SK-N-MC (cell line): Measurements from ENCODE around the gene LANCL2.
"Not testable (repeated sequence)": the region's sequence is repeated elsewhere in the genome, so short reads cannot be mapped to it uniquely, and the experiment has no call there.

Source experiments
- DNase-seq: peaks from one replicate; pipeline ENCODE4 v3.0.0-alpha.2; 2011; ENCODE audit warnings: low read depth, low spot score
- H3K27ac ChIP-seq: fragments of 200-600 bp; sonication (generic); 2 replicates; pipeline ENCODE4 v1.5.1; 2016; ENCODE audit warnings: mixed run types
- H3K36me3 ChIP-seq: fragments of 200-600 bp; sonication (generic); 2 replicates; pipeline ENCODE4 v1.6.1; 2017; ENCODE audit warnings: antibody characterized with exemption, low read length, mixed read lengths; ENCODE audit not compliant: insufficient read depth
- H3K4me3 ChIP-seq: fragments of 200-600 bp; sonication (generic); 2 replicates; pipeline ENCODE4 v1.5.1; 2016
- H3K9ac ChIP-seq: fragments of 200-600 bp; sonication (generic); 2 replicates; pipeline ENCODE4 v1.8.0; 2017; ENCODE audit warnings: mixed run types, mixed read lengths; ENCODE audit not compliant: insufficient read length
- H3K9me3 ChIP-seq: fragments of 200-600 bp; sonication (generic); 2 replicates; pipeline ENCODE4 v1.6.1; 2017; ENCODE audit warnings: low read depth, mild to moderate bottlenecking, antibody characterized with exemption, low read length, moderate library complexity, mixed read lengths
- EZH2 ChIP-seq: fragments of 200-600 bp; sonication (generic); IDR thresholded peaks from one replicate; pipeline ENCODE4 v1.6.1; 2017; ENCODE audit warnings: antibody characterized with exemption
- FOXP2 ChIP-seq: optimal IDR thresholded peaks from 2 replicates; pipeline ENCODE3; 2011; ENCODE audit warnings: mild to moderate bottlenecking, moderate library complexity; ENCODE audit not compliant: insufficient read depth; ENCODE audit errors: extremely low read length, control extremely low read depth
- POLR2AphosphoS5 ChIP-seq: IDR thresholded peaks from 2 replicates; pipeline ENCODE4 v1.6.1; 2012; ENCODE audit warnings: mild to moderate bottlenecking, low read depth, low read length, borderline replicate concordance

Gene LANCL2

DNA sequence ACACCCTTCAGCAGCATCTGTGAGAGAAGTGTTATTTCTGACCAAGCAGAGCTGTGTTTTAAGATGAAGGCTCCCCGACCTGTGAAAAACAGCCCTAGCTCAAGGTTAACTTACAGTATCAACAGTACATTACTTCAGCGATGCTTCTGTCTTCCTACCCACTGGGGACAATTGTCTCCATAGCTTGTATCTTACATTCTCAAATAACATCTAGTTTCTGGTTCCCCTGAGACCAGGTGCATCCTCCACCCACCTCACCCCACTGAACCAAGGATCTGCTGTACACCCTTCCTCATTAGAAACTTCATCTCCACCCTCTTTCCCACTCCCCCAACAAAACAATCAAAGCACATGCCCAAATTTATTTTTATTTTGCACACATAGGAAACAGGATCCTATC lies 105.1 kb downstream of the LANCL2 start:
- Histone ChIP-seq H3K4me3 (no peak overlapping the region), H3K9me3 (no peaks in the 10 kb centered on the region), H3K9ac (no peak overlapping the region), H3K36me3 (no peaks in the 10 kb centered on the region; the same call in 1 of the 2 replicates), H3K27ac (no peak overlapping the region)
- TF ChIP-seq EZH2 (no peak), POLR2AphosphoS5 (no peak)
- DNase-seq: no peak

DNA sequence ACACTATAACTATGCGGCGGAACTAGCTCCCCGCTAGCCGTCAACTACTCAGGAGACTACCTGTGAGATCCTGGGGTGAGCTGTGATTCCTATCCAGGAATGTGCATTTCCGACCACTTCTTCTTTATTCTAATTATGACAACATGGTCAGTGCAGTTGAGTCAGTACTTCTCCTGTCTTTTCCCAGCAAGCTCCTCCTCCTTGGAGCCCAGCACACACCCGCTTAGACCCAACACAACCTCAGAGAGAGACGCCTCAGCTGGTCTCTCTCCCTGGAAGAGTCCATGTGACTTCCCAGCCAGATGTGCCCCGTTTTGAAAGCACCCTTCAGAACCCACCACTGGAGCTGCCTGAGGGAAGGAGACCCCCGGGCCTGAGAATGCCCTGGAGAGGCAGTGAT lies 106.5 kb downstream of the LANCL2 start:
- not testable (repeated sequence) for H3K36me3 ChIP-seq, H3K9ac ChIP-seq, DNase-seq, H3K27ac ChIP-seq, H3K4me3 ChIP-seq, H3K9me3 ChIP-seq

DNA sequence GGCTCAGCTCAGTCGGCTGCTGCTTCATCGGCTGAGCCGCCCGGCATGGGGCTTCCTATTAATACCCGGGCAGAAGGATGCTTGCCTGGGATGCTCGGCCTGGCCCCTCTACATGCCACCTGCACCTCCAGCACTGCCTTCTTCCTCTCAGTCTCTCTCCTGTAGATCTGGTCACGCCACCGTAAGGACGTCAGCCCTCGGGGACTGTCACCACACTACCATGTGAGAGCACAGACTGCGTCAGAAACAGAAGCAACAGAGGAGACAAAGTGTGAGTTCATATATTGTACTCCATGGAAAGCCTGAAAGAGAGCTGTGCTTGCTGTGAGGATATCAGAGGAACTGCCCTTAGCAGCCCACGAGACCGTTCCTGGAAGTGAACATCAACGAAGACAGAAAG lies 107.3 kb downstream of the LANCL2 start:
- not testable (repeated sequence) for H3K4me3 ChIP-seq, H3K27ac ChIP-seq

DNA sequence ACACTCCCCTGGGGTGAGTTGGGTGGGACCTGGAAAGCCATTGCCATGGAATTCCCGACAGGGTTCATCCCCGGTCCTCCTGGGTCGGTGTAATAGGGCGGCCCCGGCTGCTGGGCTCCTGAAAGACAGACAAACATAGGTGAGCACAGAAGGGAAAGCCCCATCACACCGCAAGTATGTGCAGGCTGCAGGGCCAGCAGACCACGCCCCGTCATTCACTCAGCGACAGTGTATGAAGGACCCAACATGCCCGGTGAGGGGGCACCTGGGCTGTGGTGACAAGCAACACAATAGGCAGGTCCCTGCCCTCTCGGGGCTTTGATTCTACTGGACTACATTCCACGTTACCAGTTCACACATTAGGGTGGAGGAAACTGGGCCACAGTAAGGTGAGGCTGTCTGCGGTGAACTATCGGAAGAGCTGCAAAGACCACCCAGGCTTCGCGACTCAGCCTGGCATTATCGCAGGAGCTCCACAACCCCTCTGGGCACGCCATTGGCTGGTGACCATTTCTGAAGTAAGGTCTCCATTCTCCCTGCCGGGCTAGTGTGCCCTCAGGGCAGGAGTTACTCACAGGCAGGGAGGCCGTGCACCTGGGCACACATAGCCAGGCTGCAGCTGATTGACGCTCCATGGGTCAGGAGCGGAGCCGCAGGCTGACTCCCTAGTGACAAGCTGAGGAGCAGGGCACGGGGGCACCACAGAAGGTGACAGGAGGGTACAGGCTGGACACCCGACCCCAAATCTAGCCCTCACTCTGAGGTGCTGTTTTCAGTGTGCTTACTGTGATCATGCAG lies 108.0 kb downstream of the LANCL2 start:
- H3K4me3 ChIP-seq: no peak overlapping the region

More for the DNA sequence above, 107.3 kb downstream of the LANCL2 start:
- not testable (repeated sequence) for H3K9me3 ChIP-seq, H3K9ac ChIP-seq, H3K36me3 ChIP-seq, DNase-seq

DNA sequence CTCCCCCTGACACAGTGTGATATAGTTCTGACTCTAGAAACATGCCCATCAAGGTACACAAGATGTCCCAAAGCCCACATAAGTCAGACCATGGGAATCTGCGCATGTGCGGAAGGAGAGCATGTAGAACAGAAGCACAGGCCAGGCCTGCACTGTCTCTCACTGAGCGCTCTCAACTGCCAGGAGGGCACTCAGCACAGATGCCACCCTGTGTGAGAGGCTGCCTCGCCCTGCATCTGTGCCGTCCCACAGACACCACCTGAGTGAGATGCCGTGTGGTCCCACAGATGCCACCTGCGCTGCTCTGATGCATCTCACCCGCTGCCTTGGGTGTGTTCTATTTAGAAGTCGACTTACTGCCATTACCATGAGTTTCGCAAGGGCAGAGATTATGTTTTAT lies 108.8 kb downstream of the LANCL2 start:
- H3K27ac ChIP-seq: no peak overlapping the region
- no peak for DNase-seq
- no peak for TF ChIP-seq POLR2AphosphoS5
- no peak for TF ChIP-seq FOXP2
- TF ChIP-seq EZH2: no peak
- H3K9me3 ChIP-seq: no peaks in the 10 kb centered on the region
- no peak overlapping the region for H3K4me3 ChIP-seq
- no peaks in the 10 kb centered on the region for H3K36me3 ChIP-seq
- H3K9ac ChIP-seq: no peak overlapping the region

More for the DNA sequence above, 108.0 kb downstream of the LANCL2 start:
- no peak for TF ChIP-seq POLR2AphosphoS5
- no peak for TF ChIP-seq EZH2
- no peak for TF ChIP-seq FOXP2
- DNase-seq: no peak
- Histone ChIP-seq H3K9ac (no peak overlapping the region), H3K27ac (no peak overlapping the region), H3K9me3 (no peaks in the 10 kb centered on the region), H3K36me3 (no peaks in the 10 kb centered on the region)

DNA sequence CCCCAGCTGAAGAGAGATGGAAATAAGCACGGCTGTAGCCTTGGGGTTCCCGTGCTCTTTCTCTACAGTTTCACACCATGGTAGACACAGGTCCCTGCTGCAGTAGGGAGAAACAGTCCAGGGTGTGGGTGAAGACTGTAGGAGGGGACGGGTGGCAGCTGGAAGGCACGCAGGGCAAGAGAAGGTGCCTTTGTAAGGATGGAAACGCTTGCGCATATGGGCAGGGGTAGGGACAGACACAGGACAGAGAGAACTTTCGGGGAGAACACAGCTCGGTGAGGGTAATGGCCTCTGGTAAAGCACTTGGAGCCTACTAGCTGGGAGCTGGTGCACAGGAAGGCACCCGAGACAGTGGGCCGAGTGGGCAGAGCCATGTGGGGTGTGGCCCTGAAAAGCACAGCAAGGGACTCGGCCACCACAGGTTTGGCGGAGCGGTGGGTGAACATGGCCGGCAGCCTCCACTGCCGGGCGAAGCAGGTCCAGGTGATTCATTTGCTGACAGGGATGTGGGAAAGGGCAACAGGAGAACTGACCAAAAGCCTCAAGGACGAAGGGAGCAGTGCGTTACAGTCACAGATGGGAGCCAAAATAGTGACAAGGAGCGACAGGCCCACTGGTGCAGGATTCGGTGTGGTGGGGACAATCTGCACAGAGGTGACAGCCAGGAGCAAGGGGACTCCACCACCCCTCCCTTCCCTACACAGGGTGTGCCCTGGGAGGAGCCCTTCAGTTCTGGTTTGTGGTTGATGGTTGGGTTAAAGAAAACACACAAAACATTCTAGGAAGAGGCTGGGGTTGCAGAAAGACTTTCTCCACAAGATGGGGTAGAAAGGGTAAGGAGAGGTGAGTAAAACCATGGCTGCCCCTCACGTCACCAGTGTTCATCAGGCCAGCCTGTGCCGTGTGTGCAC lies 110.1 kb downstream of the LANCL2 start:
- no peak for DNase-seq
- Histone ChIP-seq H3K27ac (no peak overlapping the region), H3K9me3 (no peaks in the 10 kb centered on the region), H3K4me3 (no peak overlapping the region), H3K9ac (no peak overlapping the region), H3K36me3 (no peaks in the 10 kb centered on the region)
- TF ChIP-seq FOXP2 (no peak), EZH2 (no peak), POLR2AphosphoS5 (no peak)

DNA sequence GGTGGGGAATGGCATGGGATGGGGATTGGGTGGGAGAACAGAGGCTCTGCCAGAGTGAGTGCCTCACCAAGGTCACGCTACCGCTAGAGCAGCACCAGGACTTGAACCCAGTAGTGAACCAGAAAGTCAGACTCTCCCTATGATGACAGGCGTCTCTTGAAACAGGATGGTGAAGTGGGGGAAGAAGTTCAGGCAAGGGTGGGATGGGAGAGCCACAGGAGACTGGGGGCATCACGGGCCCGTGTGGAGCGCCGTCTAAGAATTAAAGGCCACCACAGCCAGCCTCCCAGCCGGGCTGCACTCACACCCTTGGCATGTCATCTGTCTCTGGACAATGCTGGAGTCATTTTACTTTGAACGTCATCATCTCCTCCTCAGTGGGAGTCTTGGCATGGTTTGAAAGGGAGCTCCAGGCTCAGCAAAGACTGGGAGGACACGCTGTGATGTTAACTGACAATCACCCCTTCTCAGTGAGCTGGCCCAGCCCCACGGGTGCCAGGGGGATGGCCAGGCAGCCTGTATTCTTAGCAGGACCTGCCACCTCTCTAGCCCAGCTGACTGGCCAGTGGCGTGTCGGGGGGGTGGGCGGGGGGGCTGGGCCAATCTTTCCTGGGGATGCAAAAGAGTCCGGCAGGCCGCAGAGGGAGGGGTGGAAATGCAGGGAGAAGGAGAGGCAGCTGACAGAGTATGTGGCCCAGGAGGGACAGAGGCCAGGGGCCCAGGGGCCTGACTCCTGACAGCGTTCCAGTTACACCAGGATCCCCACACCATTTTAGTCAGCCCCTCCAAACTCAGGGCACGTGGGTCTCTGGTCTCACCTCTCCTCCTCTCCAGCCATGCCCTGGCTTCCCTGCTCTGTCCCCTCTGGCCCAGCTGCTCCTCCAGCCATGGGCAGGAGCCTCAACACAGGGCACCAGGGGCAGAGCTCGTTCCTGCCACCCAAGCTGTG lies 111.0 kb downstream of the LANCL2 start:
- TF ChIP-seq EZH2 (no peak), FOXP2 (no peak), POLR2AphosphoS5 (no peak)
- Histone ChIP-seq H3K9ac (no peak overlapping the region), H3K36me3 (no peaks in the 10 kb centered on the region), H3K27ac (no peak overlapping the region), H3K9me3 (no peaks in the 10 kb centered on the region), H3K4me3 (no peak overlapping the region)
- no peak for DNase-seq
